NCI-H526 treated with DMSO at 0.1 percent for 48 hours (cell line): Measurements from ENCODE around the gene DOCK4.

ENCODE experiments used
- DNase-seq: peaks from one replicate; lab custom pipeline; 2025; lab: John Stamatoyannopoulos, UW

Gene DOCK4

GRCh38 chr7:112188257-112188656 lies 17.9 kb downstream of the DOCK4 start:
- no peak for DNase-seq

- no peak for DNase-seq
Measured at GRCh38 chr7:112186300-112186699, 19.9 kb downstream of the DOCK4 start.

GRCh38 chr7:112185005-112185834 lies 21.0 kb downstream of the DOCK4 start:
- DNase-seq: no peak

- no peak for DNase-seq
Measured at GRCh38 chr7:112184455-112184854, 21.7 kb downstream of the DOCK4 start.

GRCh38 chr7:112183266-112183665 lies 22.9 kb downstream of the DOCK4 start:
- DNase-seq: no peak

GRCh38 chr7:112182749-112183148 lies 23.4 kb downstream of the DOCK4 start:
- DNase-seq: no peak

GRCh38 chr7:112180223-112180622 lies 26.0 kb downstream of the DOCK4 start:
- DNase-seq: no peak

GRCh38 chr7:112176693-112177415 lies 29.3 kb downstream of the DOCK4 start:
- DNase-seq: no peak

GRCh38 chr7:112176241-112176640 lies 30.0 kb downstream of the DOCK4 start:
- DNase-seq: no peak

- no peak for DNase-seq
Measured at GRCh38 chr7:112174192-112174591, 32.0 kb downstream of the DOCK4 start.

- no peak for DNase-seq
Measured at GRCh38 chr7:112173568-112173905, 32.7 kb downstream of the DOCK4 start.

GRCh38 chr7:112172870-112173567 lies 33.2 kb downstream of the DOCK4 start:
- no peak for DNase-seq

- DNase-seq: no peak
Measured at GRCh38 chr7:112171673-112172072, 34.5 kb downstream of the DOCK4 start.

- DNase-seq: no peak
Measured at GRCh38 chr7:112168915-112169314, 37.3 kb downstream of the DOCK4 start.

- no peak for DNase-seq
Measured at GRCh38 chr7:112167147-112167546, 39.1 kb downstream of the DOCK4 start.

- no peak for DNase-seq
Measured at GRCh38 chr7:112162784-112163506, 43.3 kb downstream of the DOCK4 start.

- DNase-seq: no peak
Measured at GRCh38 chr7:112162142-112162766, 43.9 kb downstream of the DOCK4 start.

- no peak for DNase-seq
Measured at GRCh38 chr7:112161253-112162141, 44.7 kb downstream of the DOCK4 start.

GRCh38 chr7:112160771-112161150 lies 45.4 kb downstream of the DOCK4 start:
- no peak for DNase-seq

GRCh38 chr7:112160130-112160770 lies 45.9 kb downstream of the DOCK4 start:
- DNase-seq: no peak
